Neural cell (in vitro differentiated cells): ENCODE results near the gene TFEB.

Experiments used
- POLR2AphosphoS5 ChIP-seq: IDR thresholded peaks from 2 replicates; pipeline ENCODE4 v1.6.1; 2012
- RAD21 ChIP-seq: fragments of 450-650 bp; conservative IDR thresholded peaks from 2 replicates; pipeline ENCODE4 v1.6.1; 2014; ENCODE audit warnings: antibody characterized with exemption, mild to moderate bottlenecking, moderate library complexity
- TAF1 ChIP-seq: IDR thresholded peaks from 2 replicates; pipeline ENCODE4 v1.6.1; 2012; ENCODE audit warnings: low read depth
- TF ChIP-seq, protein P1 (sequence below): fragments of 450-650 bp; IDR thresholded peaks from 2 replicates; pipeline ENCODE4 v1.5.1; 2014; ENCODE audit warnings: antibody characterized with exemption, mild to moderate bottlenecking, moderate library complexity; ENCODE audit not compliant: poor library complexity, severe bottlenecking

DNA sequence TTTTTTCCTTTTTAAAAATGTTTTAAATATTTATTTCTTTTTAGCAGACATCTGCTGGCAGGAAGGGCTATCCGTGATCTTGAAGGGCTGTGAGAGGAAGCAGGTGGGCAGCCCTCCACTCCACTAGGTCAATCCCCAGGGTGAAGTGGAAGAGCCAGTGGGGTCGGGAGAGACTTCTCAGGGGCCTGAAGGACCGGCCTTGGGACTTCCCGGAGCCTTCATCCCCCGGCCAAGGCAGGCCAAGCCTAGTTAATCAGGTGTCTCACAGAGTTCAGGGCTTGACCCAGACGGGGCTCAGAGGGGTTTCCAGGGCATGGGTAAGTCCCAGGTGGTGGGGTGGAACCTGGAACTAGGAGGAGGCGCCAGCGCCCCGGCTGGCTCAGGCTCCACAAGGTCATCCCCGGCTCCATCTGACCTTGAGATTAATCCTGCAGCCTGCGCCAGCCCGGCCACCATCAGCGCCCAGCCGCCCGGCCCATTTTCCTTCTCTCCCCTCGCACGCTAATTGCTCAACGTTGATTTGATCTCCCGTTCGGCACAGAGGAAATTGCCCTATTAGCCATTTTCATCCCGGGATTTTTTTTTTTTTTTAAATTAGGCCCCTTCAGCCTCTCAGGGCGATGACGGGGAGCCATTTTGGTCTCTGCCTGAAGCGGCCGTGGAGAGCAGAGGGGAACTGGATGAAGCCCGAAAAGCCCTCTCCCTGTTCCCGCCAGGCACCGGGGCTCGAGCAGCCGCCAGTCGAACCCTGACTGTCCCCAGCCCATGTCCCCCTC lies 52.7 kb downstream of the TFEB start:
- no peak for TF ChIP-seq POLR2AphosphoS5
- TF ChIP-seq, protein P1, sequence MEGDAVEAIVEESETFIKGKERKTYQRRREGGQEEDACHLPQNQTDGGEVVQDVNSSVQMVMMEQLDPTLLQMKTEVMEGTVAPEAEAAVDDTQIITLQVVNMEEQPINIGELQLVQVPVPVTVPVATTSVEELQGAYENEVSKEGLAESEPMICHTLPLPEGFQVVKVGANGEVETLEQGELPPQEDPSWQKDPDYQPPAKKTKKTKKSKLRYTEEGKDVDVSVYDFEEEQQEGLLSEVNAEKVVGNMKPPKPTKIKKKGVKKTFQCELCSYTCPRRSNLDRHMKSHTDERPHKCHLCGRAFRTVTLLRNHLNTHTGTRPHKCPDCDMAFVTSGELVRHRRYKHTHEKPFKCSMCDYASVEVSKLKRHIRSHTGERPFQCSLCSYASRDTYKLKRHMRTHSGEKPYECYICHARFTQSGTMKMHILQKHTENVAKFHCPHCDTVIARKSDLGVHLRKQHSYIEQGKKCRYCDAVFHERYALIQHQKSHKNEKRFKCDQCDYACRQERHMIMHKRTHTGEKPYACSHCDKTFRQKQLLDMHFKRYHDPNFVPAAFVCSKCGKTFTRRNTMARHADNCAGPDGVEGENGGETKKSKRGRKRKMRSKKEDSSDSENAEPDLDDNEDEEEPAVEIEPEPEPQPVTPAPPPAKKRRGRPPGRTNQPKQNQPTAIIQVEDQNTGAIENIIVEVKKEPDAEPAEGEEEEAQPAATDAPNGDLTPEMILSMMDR = no peak
- no peak for TF ChIP-seq RAD21
- no peak for TF ChIP-seq TAF1
